ENCODE data around the gene DISP2. TPM values are rescaled to one million over a fixed set of nuclear protein-coding genes. Genes with fewer than 3 reads are reported as not detected.

Gene DISP2
- total and polyA plus RNA-seq, 4 donors = under 0.01 to 0.23 (median under 0.01) TPM; not detected in 1

- TF ChIP-seq REST (IDR thresholded peaks at IDR 0.05) = peak; percentile 14
- TF ChIP-seq EGR1 (IDR thresholded peaks at IDR 0.05; ENCODE audit: low read depth in 2 of 2) = peak in 1 of 2 donors; percentile 10
- peak; percentile 32 for TF ChIP-seq SP1 (IDR thresholded peaks at IDR 0.05)
- no peak for TF ChIP-seq CTCF (IDR thresholded peaks at IDR 0.05; ENCODE audit: low read depth, low read length, missing input control)
- TF ChIP-seq TAF1 (conservative IDR thresholded peaks at IDR 0.05) = peak; percentile 26
- no peak for TF ChIP-seq ATF3 (IDR thresholded peaks at IDR 0.05)
- peak in 1 of 2 donors; percentile 6 for TF ChIP-seq RAD21 (IDR thresholded peaks at IDR 0.05)
- peak; percentile 100 for TF ChIP-seq YY1 (IDR thresholded peaks at IDR 0.05)
- TF ChIP-seq FOXA1 (IDR thresholded peaks at IDR 0.05) = peak; percentile 17
- peak; percentile 28 for TF ChIP-seq ZBTB33 (IDR thresholded peaks at IDR 0.05)
- peak; percentile 99 for TF ChIP-seq GABPA (IDR thresholded peaks at IDR 0.05 in 1 of 2, conservative IDR thresholded peaks at IDR 0.05 in 1 of 2)
- no peak for TF ChIP-seq MAX (IDR thresholded peaks at IDR 0.05)
- peak; percentile 8 to 25 for TF ChIP-seq RXRA (IDR thresholded peaks at IDR 0.05)
- DNase-seq (ENCODE audit: low spot score) = peak; percentile 94
- Histone ChIP-seq H3K4me1 (ENCODE audit: control insufficient read depth in 4 of 4, insufficient read depth in 4 of 4, low read length in 3 of 4) (peaks cover 6 to 23% (median 20%) of the 10 kb centered on the region in 4 donors), H3K36me3 (ENCODE audit: control insufficient read depth in 4 of 4, insufficient read depth in 3 of 4, low read depth in 1 of 4, low read length in 3 of 4) (peaks cover 0 to 9% (median 6%) of the 10 kb centered on the region in 4 donors), H3K9me3 (ENCODE audit: control insufficient read depth in 4 of 4, low read length in 3 of 4) (no peaks in the 10 kb centered on the region), H3K9ac (ENCODE audit: low read depth in 1 of 2, low read length in 2 of 2) (peak within 1 kb of the TSS; percentile 56 to 86), H3K27me3 (ENCODE audit: control insufficient read depth in 4 of 4, insufficient read depth in 4 of 4, low read length in 3 of 4) (no peaks in the 10 kb centered on the region), H3K27ac (ENCODE audit: low read depth in 1 of 2, low read length in 2 of 2) (peak within 1 kb of the TSS; percentile 70 to 84), H3K4me3 (ENCODE audit: low read depth in 1 of 3, low read length in 3 of 3) (peak within 1 kb of the TSS; percentile 73 to 97 (median 77))
- 2% methylated on average over 57 of the region's 57 CpGs for WGBS
Observed at GRCh38 chr15:40382580-40383456, 24.8 kb downstream of the DISP2 start, which contains the start of gene KNSTRN. KNSTRN (plus strand) TSS chr15:40382721; CDS start chr15:40382836, 115 bp downstream.

Data from liver (tissue), 9 donors.